HTR-8/SVneo (cell line): ENCODE results near the gene RPP25L.
A peak's percentile ranks its signal among the peaks of the same experiment; 100 is the strongest.

Source experiments
- DNase-seq: peaks from one replicate; pipeline ENCODE4 v3.0.0; 2011; ENCODE audit warnings: low spot score, mixed read lengths; ENCODE audit not compliant: insufficient read length
- FAIRE-seq: peaks from 2 replicates; lab custom pipeline; 2011; peaks lifted over from hg19 to GRCh38; lab: Jason Lieb, UNC

The RPP25L gene

DNA sequence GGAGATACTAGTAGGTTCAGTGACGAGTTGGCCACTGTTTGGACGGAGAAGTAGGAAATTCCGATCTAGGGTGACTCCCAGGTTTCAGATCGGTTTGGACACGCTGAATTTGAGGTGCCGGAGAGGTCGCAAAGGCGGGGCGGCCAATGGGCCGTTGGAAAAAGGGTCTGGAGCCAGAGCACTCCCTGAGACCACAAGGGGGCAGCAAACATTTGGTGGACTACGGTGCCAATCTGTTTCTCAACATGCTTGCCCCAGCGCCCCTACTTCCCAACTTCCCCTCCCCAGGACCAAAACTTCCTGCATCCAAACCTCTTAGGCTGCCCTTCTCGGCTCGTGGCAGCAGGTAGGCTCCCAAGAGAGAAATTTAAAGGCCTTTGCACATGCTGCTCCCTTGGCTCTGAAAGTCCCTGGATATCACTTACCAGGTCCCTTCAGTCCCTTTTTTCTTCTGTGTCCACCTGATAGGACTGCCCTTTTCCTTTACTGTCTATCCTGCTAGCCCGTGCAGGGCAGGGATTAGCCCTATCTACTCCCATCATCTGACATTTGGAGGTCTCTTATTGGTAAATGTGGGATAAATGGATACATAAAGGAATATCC lies 992 bp upstream of the RPP25L start:
- no peak for FAIRE-seq
- DNase-seq: peak; percentile 57

DNA sequence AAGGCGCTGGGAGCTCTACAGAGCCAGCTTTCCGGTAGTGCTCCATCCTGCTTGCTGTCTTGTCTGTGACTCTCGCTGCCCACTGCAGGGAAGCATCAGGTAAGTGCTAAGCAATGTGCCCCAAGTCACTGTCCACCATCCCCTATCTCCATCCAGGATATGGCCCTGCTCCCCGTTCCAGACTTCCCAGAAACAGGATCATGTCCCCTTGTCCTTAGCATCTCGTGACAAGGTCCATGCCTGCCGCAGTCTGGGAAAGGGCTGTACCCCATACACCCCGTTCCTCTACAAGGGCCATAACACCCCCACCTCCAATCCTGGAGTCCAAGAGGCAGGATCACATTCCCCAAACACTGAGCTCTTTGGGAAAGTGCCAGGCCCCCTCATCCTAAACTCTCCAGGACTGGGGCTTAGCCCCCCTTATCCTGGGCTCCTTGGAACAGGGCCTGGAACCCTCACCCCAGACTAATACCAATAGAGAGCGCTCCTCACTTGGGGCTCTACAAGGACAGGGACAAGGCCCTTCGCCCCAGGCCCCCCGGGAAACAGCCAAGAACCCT lies 566 bp downstream of the RPP25L start:
- DNase-seq (no peak), FAIRE-seq (no peak)

DNA sequence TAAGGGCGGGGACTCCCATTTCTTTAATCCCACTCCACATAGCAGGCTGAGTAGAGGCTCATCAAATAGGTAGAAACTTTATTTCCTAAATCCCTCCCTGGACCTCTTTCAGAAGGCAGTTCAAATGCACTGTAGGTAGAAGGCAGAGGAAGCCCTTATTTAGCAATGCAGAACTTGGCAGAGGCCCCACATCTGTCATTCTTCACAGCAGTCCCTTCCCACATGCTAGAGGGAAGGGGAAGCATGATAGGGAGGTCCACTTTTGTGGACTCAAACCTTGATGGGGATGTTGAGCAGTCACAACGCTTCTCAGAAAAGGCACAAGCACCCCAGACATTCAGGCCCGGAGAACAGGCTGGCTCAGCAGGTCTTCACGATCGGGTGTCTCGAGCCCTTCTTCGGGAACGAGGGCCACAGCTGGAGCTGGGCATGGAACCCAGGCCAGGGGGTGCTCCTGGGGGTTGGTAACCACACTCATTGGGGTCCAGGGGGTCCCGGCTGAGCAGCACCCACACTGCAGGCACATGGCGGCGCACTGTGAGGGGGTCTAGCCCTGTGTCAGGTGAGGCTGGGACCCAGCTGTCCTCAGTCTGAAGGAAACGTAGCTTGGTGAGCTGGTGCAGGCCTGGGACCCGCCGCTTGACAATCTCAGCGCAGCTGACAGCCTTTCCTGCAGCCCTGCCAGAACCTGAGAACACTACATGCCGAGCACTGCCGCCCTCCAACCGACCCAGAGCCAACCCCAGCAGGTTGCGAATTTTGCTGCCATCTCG lies 1.3 kb downstream of the RPP25L start:
- FAIRE-seq (no peak), DNase-seq (no peak)

GRCh38 chr9:34607331-34607730 lies 4.6 kb downstream of the RPP25L start:
- FAIRE-seq (no peak), DNase-seq (no peak)

DNA sequence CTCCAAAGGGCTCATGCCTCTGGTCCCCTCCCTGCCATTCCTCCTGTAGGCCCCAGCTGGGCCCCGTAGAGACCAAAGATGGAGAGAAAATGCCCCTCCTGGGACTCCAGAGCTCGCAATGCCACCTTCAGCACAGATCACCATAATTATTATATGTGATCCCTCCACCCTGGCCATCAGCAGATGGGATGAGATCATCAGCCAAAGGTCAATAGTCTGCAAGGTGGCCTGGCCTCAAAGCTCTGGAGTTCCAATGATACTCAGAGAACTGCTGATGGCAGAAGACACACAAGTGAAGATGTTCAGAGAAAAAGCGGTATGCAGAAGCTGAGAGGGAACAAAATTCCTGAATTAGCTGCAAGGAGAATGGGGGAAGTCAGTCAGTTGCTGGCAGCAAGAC lies 5.0 kb downstream of the RPP25L start:
- DNase-seq (no peak), FAIRE-seq (no peak)

- no peak for FAIRE-seq
- DNase-seq: no peak
These were observed 5.7 kb downstream of the RPP25L start for GRCh38 chr9:34606190-34606589.

DNA sequence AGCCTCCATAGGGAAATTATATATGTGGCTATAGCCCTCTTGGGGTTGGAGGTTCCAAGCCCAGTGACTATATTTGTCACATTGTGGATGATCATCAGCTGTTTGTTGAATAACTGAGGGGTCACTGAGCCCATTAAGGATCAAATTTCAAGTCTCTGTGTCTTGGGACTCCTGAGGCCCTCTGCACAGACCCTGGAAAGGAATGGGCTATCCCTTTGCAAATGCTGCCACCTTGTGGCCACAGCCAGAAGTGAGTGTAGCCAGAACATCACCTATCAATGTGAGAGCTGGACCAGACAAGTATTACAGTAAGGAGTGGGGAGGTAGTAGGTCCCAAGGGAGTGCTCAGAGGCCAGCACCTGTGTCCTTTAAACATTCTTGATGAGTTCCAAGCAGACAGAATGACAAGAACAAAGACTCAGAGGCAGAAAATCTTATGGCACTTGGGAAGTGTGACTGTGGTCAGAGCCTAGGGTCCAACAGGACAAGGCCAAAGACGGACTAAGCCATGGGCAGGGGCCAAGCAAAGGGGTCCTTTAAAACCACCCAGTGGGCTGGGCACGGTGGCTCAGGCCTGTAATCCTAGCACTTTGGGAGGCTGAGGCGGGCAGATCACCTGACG lies 8.2 kb downstream of the RPP25L start:
- DNase-seq: peak; percentile 76
- peak; percentile 81 for FAIRE-seq

- no peak for FAIRE-seq
- DNase-seq: no peak
These were observed 9.8 kb downstream of the RPP25L start for GRCh38 chr9:34601937-34602573.

- no peak for DNase-seq
- FAIRE-seq: no peak
These were observed 11.0 kb downstream of the RPP25L start for GRCh38 chr9:34600908-34601307.

GRCh38 chr9:34599546-34599945 lies 12.4 kb downstream of the RPP25L start:
- FAIRE-seq (no peak), DNase-seq (no peak)

DNA sequence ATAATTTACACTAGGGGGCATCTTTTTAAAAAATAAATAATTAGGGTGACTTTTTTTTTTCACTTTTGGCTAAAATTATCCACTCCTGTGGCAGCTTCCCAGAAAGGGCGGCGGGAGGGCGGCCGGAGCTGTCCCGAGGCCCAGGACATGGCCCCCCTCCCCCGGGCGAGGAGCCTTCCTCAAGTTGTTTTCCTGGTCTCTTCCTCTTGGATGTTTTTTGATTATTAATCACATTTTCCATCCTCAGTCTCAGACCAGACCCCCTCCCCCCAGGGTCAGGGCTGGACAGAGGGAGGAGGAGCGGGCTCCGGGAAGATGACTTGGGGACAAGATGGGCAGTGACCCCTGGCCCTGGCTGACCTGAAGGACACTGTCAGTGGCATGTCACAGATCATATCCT lies 17.7 kb downstream of the RPP25L start:
- FAIRE-seq (no peak), DNase-seq (no peak)

GRCh38 chr9:34592895-34593601 lies 18.8 kb downstream of the RPP25L start:
- DNase-seq (no peak), FAIRE-seq (no peak)

DNA sequence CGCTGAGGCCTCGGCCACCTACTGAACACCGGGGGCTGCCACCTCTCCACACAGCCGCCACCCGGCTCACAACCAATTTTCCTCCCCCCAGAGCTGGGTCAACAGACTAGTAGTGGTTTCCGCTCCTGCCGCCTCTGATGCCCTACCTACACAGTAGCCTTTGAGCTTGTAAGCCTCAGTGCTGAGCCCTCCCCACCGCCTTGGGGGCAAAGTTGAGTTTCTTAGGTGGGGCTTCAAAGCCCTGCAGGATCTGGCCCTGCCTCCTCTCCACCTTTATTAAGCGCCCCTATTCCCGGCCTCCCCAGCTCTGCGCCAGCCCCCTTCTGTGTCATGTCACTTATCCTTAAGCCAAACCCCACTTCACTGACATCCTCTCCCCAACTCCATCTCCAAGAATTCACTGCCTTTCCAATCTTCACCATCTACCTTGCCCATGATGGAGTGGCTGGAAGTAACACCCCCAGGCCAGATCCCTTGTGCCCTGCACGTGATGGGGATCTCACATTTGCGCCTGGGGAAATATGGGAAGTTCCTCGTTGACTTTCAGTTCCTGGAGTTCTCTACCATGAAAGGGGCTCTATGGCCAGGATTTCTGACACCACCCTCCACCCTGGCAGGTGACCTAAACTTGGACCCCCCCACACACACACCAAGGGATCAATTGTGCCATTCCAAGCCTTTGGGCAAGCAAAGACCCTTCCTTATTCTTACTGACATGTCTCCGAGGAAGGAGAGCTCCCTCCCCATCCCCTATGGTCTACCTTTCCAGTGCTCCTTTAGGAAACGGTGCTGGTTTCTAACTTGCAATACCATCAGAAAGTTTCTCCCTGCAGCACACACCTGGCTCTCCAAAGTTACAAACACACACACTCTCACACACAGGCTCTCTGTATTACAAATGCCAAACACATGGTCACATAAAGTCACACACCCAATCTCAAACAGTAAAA lies 19.7 kb downstream of the RPP25L start:
- no peak for DNase-seq
- no peak for FAIRE-seq

- DNase-seq: peak; percentile 72
These were observed 20.5 kb downstream of the RPP25L start for GRCh38 chr9:34591248-34591916.

GRCh38 chr9:34590381-34591247 lies 21.3 kb downstream of the RPP25L start:
- no peak for DNase-seq
- FAIRE-seq: no peak

More at GRCh38 chr9:34591248-34591916, 20.5 kb downstream of the RPP25L start:
- no peak for FAIRE-seq

- FAIRE-seq (no peak), DNase-seq (no peak)
These were observed 22.1 kb downstream of the RPP25L start, which contains the start of gene CNTFR for GRCh38 chr9:34589636-34590380. TSS of gene CNTFR (minus strand) at chr9:34589724. CDS start at chr9:34568981, 20,743 bp downstream.
